ENCODE results near the gene PREX1. TPM values are rescaled to one million over a fixed set of nuclear protein-coding genes. Genes with fewer than 3 reads are reported as not detected.

PREX1 gene
- total RNA-seq, 1 donor from 2014 or later, result 20.8 TPM

- Mint-ChIP-seq H3K27ac (no peak overlapping the region), H3K4me3 (no peak overlapping the region), H3K4me1 (ENCODE audit: unreplicated experiment) (peaks cover 22% of the 10 kb centered on the region), H3K27me3 (peaks cover 10% of the 10 kb centered on the region), H3K36me3 (no peaks in the 10 kb centered on the region), H3K9me3 (no peaks in the 10 kb centered on the region)
- TF ChIP-seq CTCF (conservative IDR thresholded peaks at IDR 0.05), result no peak
- DNase-seq (ENCODE audit: extremely low spot score, unreplicated experiment), result no peak
Measured at GRCh38 chr20:48849779-48850178, 22.0 kb upstream of the PREX1 start.

- H3K27ac Mint-ChIP-seq, result no peak overlapping the region
- no peak for DNase-seq (ENCODE audit: extremely low spot score, unreplicated experiment)
- no peak for TF ChIP-seq CTCF (conservative IDR thresholded peaks at IDR 0.05)
- no peaks in the 10 kb centered on the region for H3K9me3 Mint-ChIP-seq
- no peak overlapping the region for H3K4me3 Mint-ChIP-seq
- peaks cover 11% of the 10 kb centered on the region for H3K27me3 Mint-ChIP-seq
- H3K36me3 Mint-ChIP-seq, result no peaks in the 10 kb centered on the region
- peaks cover 22% of the 10 kb centered on the region for H3K4me1 Mint-ChIP-seq (ENCODE audit: unreplicated experiment)
Measured at GRCh38 chr20:48849299-48849698, 21.5 kb upstream of the PREX1 start.

- peaks cover 16% of the 10 kb centered on the region for H3K27me3 Mint-ChIP-seq
- H3K9me3 Mint-ChIP-seq, result no peaks in the 10 kb centered on the region
- no peak overlapping the region for H3K27ac Mint-ChIP-seq
- peaks cover 22% of the 10 kb centered on the region for H3K4me1 Mint-ChIP-seq (ENCODE audit: unreplicated experiment)
- DNase-seq (ENCODE audit: extremely low spot score, unreplicated experiment), result no peak
- H3K4me3 Mint-ChIP-seq, result no peak overlapping the region
- no peak for TF ChIP-seq CTCF (conservative IDR thresholded peaks at IDR 0.05)
- H3K36me3 Mint-ChIP-seq, result no peaks in the 10 kb centered on the region
Measured at GRCh38 chr20:48847498-48848205, 19.9 kb upstream of the PREX1 start.

- no peak overlapping the region for H3K4me3 Mint-ChIP-seq
- peaks cover 19% of the 10 kb centered on the region for H3K27me3 Mint-ChIP-seq
- H3K27ac Mint-ChIP-seq, result no peak overlapping the region
- no peak for DNase-seq (ENCODE audit: extremely low spot score, unreplicated experiment)
- no peaks in the 10 kb centered on the region for H3K9me3 Mint-ChIP-seq
- TF ChIP-seq CTCF (conservative IDR thresholded peaks at IDR 0.05), result peak; percentile 21
- H3K36me3 Mint-ChIP-seq, result no peaks in the 10 kb centered on the region
- H3K4me1 Mint-ChIP-seq (ENCODE audit: unreplicated experiment), result peaks cover 22% of the 10 kb centered on the region
Measured at GRCh38 chr20:48846516-48847492, 19.0 kb upstream of the PREX1 start.

GRCh38 chr20:48845721-48846306, 18.0 kb upstream of the PREX1 start:
- peaks cover 22% of the 10 kb centered on the region for H3K4me1 Mint-ChIP-seq (ENCODE audit: unreplicated experiment)
- no peaks in the 10 kb centered on the region for H3K36me3 Mint-ChIP-seq
- H3K4me3 Mint-ChIP-seq, result no peak overlapping the region
- no peaks in the 10 kb centered on the region for H3K9me3 Mint-ChIP-seq
- no peak for TF ChIP-seq CTCF (conservative IDR thresholded peaks at IDR 0.05)
- peaks cover 19% of the 10 kb centered on the region for H3K27me3 Mint-ChIP-seq
- no peak for DNase-seq (ENCODE audit: extremely low spot score, unreplicated experiment)
- no peak overlapping the region for H3K27ac Mint-ChIP-seq

All from type B pancreatic cell (in vitro differentiated cells).